ENCODE results near the gene RABL6. TPM values are rescaled to one million over a fixed set of nuclear protein-coding genes. Genes with fewer than 3 reads are reported as not detected.
A peak's percentile ranks its signal among the peaks of the same experiment; 100 is the strongest.
"Not testable (repeated sequence)": the region's sequence is repeated elsewhere in the genome, so short reads cannot be mapped to it uniquely, and the experiment has no call there.

RABL6 gene
- total RNA-seq, 1 experiment from 2014 or later: 43.1 TPM

GRCh38 chr9:136883670-136884069 lies 75.9 kb downstream of the RABL6 start:
- H3K9me3 ChIP-seq (ENCODE audit: low read length); H3K9me2 ChIP-seq (replicated peaks; ENCODE audit: insufficient read depth, low read length); H3K27ac ChIP-seq (ENCODE audit: low read length); DNase-seq; H2AFZ ChIP-seq (ENCODE audit: low read length); H3K9ac ChIP-seq (ENCODE audit: low read length); H3K36me3 ChIP-seq (ENCODE audit: insufficient read depth, low read length); H3K4me3 ChIP-seq (ENCODE audit: low read length); H3K27me3 ChIP-seq (ENCODE audit: low read length); H4K20me1 ChIP-seq (ENCODE audit: insufficient read depth, low read depth, low read length); H3K4me2 ChIP-seq (ENCODE audit: low read depth, low read length, poor library complexity, severe bottlenecking): not testable (repeated sequence)
- Histone ChIP-seq H3K79me2 (ENCODE audit: low read length) (peaks cover 21% of the 10 kb centered on the region), H3K4me1 (ENCODE audit: low read length) (peaks cover 30% of the 10 kb centered on the region)

- Histone ChIP-seq H2AFZ (ENCODE audit: low read length) (peak within 1 kb of the TSS; percentile 100), H3K27ac (ENCODE audit: low read length) (peak within 1 kb of the TSS; percentile 20; the same call in 1 of the 2 replicates), H3K4me1 (ENCODE audit: low read length) (peaks cover 30% of the 10 kb centered on the region), H3K36me3 (ENCODE audit: insufficient read depth, low read length) (peaks cover 4% of the 10 kb centered on the region; the same call in 1 of the 2 replicates), H3K4me2 (ENCODE audit: low read depth, low read length, poor library complexity, severe bottlenecking) (peak within 1 kb of the TSS; percentile 99), H3K4me3 (ENCODE audit: low read length) (peak within 1 kb of the TSS; percentile 99), H4K20me1 (ENCODE audit: insufficient read depth, low read depth, low read length) (peaks cover 12% of the 10 kb centered on the region), H3K9ac (ENCODE audit: low read length) (peak within 1 kb of the TSS; percentile 92), H3K9me2 (replicated peaks; ENCODE audit: insufficient read depth, low read length) (no peaks in the 10 kb centered on the region), H3K27me3 (ENCODE audit: low read length) (no peaks in the 10 kb centered on the region), H3K9me3 (ENCODE audit: low read length) (no peaks in the 10 kb centered on the region), H3K79me2 (ENCODE audit: low read length) (peaks cover 45% of the 10 kb centered on the region)
- peak; percentile 99 for DNase-seq
Observed at GRCh38 chr9:136885950-136886578, 78.3 kb downstream of the RABL6 start, which contains the start of gene TRAF2. Gene TRAF2, plus strand, starts transcription at chr9:136886516. Its CDS starts 12,225 bp downstream, at chr9:136898741.

- H3K4me1 ChIP-seq (ENCODE audit: low read length): peaks cover 29% of the 10 kb centered on the region
- H3K36me3 ChIP-seq (ENCODE audit: insufficient read depth, low read length): peaks cover 4% of the 10 kb centered on the region; the same call in 1 of the 2 replicates
- peak overlapping the region; percentile 87 for H3K9ac ChIP-seq (ENCODE audit: low read length)
- no peaks in the 10 kb centered on the region for H3K27me3 ChIP-seq (ENCODE audit: low read length)
- peaks cover 12% of the 10 kb centered on the region for H4K20me1 ChIP-seq (ENCODE audit: insufficient read depth, low read depth, low read length)
- H3K4me2 ChIP-seq (ENCODE audit: low read depth, low read length, poor library complexity, severe bottlenecking): peak overlapping the region; percentile 98
- peaks cover 53% of the 10 kb centered on the region for H3K79me2 ChIP-seq (ENCODE audit: low read length)
- H3K9me3 ChIP-seq (ENCODE audit: low read length): no peaks in the 10 kb centered on the region
- H2AFZ ChIP-seq (ENCODE audit: low read length): no peak overlapping the region
- peak overlapping the region; percentile 20; the same call in 1 of the 2 replicates for H3K27ac ChIP-seq (ENCODE audit: low read length)
- no peaks in the 10 kb centered on the region for H3K9me2 ChIP-seq (replicated peaks; ENCODE audit: insufficient read depth, low read length)
- peak overlapping the region; percentile 99 for H3K4me3 ChIP-seq (ENCODE audit: low read length)
- DNase-seq: peak; percentile 66
Observed at GRCh38 chr9:136886610-136887597, 79.2 kb downstream of the RABL6 start.

- DNase-seq: no peak
- H3K27ac ChIP-seq (ENCODE audit: low read length): no peak overlapping the region
- H3K4me1 ChIP-seq (ENCODE audit: low read length): peaks cover 21% of the 10 kb centered on the region
- no peak overlapping the region for H2AFZ ChIP-seq (ENCODE audit: low read length)
- no peak overlapping the region for H3K4me2 ChIP-seq (ENCODE audit: low read depth, low read length, poor library complexity, severe bottlenecking)
- no peaks in the 10 kb centered on the region for H3K9me2 ChIP-seq (replicated peaks; ENCODE audit: insufficient read depth, low read length)
- H3K9ac ChIP-seq (ENCODE audit: low read length): no peak overlapping the region
- H4K20me1 ChIP-seq (ENCODE audit: insufficient read depth, low read depth, low read length): peaks cover 12% of the 10 kb centered on the region
- no peaks in the 10 kb centered on the region for H3K27me3 ChIP-seq (ENCODE audit: low read length)
- no peak overlapping the region for H3K4me3 ChIP-seq (ENCODE audit: low read length)
- H3K36me3 ChIP-seq (ENCODE audit: insufficient read depth, low read length): peaks cover 4% of the 10 kb centered on the region; the same call in 1 of the 2 replicates
- no peaks in the 10 kb centered on the region for H3K9me3 ChIP-seq (ENCODE audit: low read length)
- peaks cover 64% of the 10 kb centered on the region for H3K79me2 ChIP-seq (ENCODE audit: low read length)
Observed at GRCh38 chr9:136888454-136888853, 80.7 kb downstream of the RABL6 start.

GRCh38 chr9:136889858-136890257 lies 82.1 kb downstream of the RABL6 start:
- Histone ChIP-seq H3K79me2 (ENCODE audit: low read length) (peaks cover 76% of the 10 kb centered on the region), H3K4me1 (ENCODE audit: low read length) (peaks cover 20% of the 10 kb centered on the region), H3K4me2 (ENCODE audit: low read depth, low read length, poor library complexity, severe bottlenecking) (no peak overlapping the region), H2AFZ (ENCODE audit: low read length) (no peak overlapping the region), H3K36me3 (ENCODE audit: insufficient read depth, low read length) (peaks cover 4% of the 10 kb centered on the region; the same call in 1 of the 2 replicates), H3K9me3 (ENCODE audit: low read length) (no peaks in the 10 kb centered on the region), H3K27ac (ENCODE audit: low read length) (no peak overlapping the region), H3K9ac (ENCODE audit: low read length) (no peak overlapping the region), H3K9me2 (replicated peaks; ENCODE audit: insufficient read depth, low read length) (no peaks in the 10 kb centered on the region), H3K27me3 (ENCODE audit: low read length) (no peaks in the 10 kb centered on the region), H3K4me3 (ENCODE audit: low read length) (no peak overlapping the region), H4K20me1 (ENCODE audit: insufficient read depth, low read depth, low read length) (peaks cover 12% of the 10 kb centered on the region)
- DNase-seq: no peak

GRCh38 chr9:136890661-136891060 lies 82.9 kb downstream of the RABL6 start:
- no peak overlapping the region for H3K9ac ChIP-seq (ENCODE audit: low read length)
- peaks cover 12% of the 10 kb centered on the region for H4K20me1 ChIP-seq (ENCODE audit: insufficient read depth, low read depth, low read length)

More at GRCh38 chr9:136890661-136891060, 82.9 kb downstream of the RABL6 start:
- Histone ChIP-seq H3K27me3 (ENCODE audit: low read length) (no peaks in the 10 kb centered on the region), H3K4me2 (ENCODE audit: low read depth, low read length, poor library complexity, severe bottlenecking) (no peak overlapping the region), H3K36me3 (ENCODE audit: insufficient read depth, low read length) (peaks cover 4% of the 10 kb centered on the region; the same call in 1 of the 2 replicates), H2AFZ (ENCODE audit: low read length) (no peak overlapping the region), H3K27ac (ENCODE audit: low read length) (no peak overlapping the region), H3K9me2 (replicated peaks; ENCODE audit: insufficient read depth, low read length) (no peaks in the 10 kb centered on the region), H3K9me3 (ENCODE audit: low read length) (no peaks in the 10 kb centered on the region), H3K4me3 (ENCODE audit: low read length) (no peak overlapping the region), H3K79me2 (ENCODE audit: low read length) (peaks cover 84% of the 10 kb centered on the region), H3K4me1 (ENCODE audit: low read length) (peaks cover 12% of the 10 kb centered on the region)
- DNase-seq: no peak

Data from Karpas-422 (cell line).